GM19397 (cell line): ENCODE data around the gene GH2.

ENCODE experiments used
- ATAC-seq: cut with Tn5 transposase; IDR thresholded peaks from one replicate; pipeline ENCODE4 v1.9.1; 2021; ENCODE audit warnings: mild to moderate bottlenecking, moderate library complexity; ENCODE audit not compliant: unreplicated experiment

The GH2 gene

DNA sequence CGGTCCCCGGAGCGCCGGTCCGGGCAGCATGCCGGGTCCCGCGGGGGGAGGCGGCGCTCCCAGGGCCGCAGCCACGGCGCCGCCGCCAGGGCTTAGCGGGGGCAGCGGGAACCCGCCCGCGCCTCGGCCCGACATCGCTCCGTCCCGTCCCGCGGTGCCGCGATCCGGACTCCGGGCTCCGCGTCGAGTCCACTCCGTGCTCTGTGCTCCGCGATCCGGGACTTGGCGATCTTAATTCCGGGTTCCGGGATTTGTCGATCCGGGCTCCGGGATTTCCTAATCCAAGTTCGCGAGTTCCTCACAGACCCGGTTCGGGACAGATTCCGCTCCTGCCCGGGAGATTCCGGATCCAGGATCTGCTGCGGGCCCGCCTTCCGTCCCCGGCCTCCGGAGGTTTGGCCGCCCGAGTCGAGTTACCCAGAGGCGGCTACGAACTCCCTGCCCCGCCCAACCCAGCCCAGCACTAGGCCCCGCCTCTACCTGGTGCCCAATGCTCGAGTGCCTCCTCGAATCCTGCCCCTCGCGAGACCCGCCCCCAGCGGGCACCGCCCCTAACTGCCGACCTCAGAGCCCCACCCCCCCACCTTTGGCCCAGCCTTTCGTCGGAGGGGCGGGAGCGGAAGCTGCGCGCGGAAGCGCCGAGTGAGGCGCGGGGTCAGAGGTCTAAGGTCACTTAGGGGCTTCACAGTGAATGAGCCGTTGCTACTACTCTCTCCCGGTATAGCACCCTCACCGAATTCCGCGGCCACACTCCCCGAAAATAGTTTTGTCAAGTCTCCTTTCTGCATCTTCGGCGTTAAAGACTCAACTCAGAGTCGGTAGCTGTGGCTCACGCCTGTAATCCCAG is 39.0 kb downstream of the GH2 start, which contains the start of gene SMARCD2:
TSS of gene SMARCD2 (minus strand) at position 146 of the 847 bp plus-strand sequence. CDS start at position 135, 11 bp downstream.
- peak; percentile 72 for ATAC-seq

DNA sequence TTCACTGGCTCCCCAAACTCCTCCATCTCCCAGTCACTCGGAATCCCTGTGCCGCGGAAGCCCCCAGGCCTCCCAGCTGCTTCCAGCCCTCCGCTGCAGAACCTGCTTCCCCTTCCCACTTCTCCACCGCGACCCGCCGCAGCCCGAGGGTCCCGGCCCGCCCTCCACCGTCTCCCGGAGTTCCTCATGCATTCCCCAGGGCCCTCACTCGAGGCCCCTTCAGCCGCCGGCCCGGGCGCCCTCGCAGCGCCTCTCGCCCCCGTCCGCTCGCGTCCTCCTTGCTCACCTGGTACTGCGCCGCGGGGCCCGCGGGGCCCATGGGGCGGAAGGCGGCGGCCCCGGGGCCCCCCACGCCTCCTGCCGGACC is 39.6 kb downstream of the GH2 start:
- ATAC-seq: peak; percentile 35

DNA sequence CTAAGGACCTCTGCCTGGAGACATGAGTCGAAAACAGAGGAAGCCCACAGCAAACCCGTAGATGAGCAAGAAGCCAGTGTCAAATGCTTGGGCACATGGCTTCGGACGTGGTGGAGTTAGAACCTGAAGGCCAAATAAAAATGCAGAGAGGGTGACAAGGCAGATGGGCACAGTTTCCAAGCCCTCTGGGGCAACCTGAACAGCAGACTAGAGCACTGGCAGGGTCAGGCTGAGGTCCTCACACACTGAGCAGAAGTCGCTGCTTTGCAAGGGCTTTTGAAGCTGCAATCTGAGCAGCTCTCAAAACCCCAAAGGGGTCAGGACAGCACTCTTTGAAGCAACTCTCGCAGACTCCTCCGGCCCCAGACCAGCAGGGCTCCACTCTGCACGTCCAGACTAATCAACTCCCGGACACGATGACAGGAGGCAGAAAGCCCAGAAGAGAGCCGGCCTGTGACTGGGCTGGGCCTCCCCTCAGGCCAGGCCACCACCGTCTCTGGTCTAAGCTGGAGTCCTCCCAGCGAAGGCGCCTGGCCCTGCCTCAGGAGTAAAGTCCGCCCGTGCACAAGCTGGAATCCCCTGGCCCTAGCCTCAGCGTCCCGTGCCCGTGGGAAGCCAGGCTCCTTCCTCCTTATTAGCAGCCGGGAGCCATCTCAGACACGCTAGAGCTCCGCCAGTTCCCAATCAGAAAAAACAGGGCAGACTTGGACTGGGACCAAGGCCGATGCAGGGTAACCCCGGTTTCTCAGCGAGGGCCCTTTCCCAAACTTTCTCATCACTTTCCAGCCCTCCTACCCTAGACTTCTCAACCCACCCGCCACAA is 40.2 kb downstream of the GH2 start:
- no peak for ATAC-seq

DNA sequence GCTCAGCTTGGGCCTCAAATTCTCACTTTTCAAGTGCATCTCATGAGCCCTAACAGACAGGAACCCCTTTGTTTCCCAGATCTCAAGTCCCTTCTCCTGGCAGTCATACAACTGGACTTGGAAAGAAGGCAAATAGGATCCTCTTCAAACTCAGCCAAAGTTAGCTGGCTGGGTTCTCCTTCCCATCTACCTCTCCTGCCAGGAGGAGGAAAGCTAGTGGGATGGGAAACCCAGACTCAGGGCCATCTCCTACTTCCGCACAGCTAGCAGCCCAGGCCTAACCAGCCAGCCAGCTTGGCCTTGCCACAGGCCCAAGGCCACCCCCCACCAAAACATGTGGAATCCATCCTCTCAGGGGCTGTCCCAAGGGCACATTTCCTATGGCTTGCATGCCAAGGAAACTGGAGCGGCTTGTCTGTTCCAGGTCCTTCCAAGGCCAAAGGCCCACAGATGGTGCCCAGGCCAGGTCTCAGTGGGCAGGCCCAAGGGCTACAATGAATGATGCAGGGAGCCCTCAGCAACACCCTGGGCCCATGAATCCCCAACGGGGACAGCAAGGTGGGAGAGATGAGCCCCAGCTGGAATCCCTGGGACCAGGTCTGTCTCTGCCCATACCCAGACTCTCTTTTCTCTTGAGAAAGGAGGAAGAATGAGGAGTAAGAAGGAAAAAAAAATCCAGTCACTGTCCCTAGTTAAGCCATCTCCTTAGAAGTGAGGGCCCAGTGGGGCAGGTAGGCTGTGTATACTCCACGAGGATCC is 41.0 kb downstream of the GH2 start:
- no peak for ATAC-seq

DNA sequence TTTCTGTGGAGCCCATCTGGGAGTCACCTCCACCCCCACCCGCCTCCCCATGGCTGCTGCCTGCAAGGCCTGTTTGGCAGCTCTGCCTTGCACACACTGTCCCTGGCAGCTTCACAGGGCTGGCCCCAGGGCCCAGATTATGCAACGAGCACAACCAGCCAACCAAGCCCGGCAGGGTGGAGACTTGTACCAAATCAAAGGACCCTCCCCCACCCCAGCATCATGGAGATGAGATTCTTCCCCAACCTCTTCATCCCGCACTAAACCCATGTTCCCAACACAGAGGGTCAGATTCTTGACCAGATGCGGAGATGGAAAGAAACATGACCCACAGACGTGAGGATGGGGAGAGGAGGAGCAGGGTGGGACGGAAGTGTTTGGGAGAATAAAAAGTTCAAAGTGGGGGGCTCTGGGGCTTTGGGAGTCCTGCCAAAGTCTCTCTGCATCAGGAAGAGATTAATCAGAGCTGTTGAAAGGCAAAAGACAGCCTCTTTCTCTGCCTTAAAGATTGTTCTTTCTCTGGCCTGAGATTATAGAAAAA is 43.0 kb downstream of the GH2 start:
- no peak for ATAC-seq

DNA sequence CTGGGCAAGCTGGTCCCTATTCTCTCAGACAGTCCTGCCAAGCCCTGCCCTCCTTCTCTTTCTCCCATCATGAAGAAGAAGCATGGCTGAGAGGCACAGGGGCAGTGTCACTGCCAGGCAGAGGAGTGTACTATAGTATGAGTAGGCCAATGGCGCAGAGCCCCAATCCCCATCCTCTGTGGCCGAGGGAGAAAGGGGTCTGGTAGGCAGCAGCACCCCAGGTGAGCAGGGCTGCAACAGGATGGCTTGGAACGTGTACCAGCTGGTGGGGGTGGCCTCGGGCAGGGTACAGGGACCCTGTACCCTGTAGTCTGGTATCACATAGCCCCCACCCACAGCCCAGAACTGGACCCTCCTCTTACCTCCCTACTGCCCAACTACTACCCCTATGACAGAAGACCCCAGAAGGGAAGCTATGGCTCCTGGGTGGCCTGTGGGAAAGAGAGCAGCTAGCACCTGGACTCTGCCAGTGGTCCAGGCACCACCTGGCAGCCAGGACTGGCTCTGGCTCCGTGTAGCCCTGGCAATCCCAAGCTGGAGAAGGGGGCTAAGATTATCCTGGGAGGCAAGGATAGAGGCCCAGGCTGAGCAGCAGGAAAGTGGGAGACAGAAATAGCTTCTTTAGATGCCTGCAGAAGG is 43.7 kb downstream of the GH2 start:
- ATAC-seq: no peak

DNA sequence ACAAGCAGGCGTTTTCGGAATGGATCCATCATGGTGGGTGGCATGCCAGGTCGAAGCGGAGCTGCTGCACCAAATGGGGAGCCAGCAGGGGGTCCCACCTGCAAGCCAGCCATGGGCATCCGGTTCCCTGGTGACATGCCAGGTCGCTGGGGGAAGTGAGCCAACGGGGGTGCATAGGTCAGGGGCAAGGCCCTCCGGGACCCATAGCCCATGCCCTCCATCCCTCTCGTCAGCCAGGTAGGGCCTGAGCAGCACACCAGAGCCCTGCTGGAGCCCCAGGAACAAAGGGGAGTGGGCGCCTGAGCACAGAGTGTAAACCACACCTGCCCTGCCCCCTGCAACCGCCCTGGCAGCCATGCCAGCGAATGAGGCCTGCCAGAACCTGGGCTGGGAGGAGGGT is 44.3 kb downstream of the GH2 start:
- ATAC-seq: no peak

DNA sequence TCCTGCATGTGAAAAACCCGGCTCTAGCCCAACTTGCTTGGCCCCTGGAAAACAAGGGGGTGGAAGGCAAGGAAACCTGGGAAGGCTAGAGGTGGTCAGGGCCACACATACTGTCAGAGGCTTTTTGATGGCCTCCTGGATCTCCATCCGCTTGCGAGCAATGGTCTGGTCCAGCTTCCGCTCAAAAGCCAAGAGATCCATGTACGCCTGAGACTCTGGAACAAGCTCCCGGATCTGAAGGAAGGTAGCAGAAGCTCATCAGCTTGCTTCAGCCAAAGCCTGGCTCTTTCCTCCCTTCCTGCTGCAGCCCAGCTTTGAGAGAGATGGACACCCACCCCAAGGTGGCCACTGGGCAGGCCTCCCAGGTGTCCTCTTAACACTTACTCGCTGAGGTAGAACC is 44.9 kb downstream of the GH2 start:
- no peak for ATAC-seq

DNA sequence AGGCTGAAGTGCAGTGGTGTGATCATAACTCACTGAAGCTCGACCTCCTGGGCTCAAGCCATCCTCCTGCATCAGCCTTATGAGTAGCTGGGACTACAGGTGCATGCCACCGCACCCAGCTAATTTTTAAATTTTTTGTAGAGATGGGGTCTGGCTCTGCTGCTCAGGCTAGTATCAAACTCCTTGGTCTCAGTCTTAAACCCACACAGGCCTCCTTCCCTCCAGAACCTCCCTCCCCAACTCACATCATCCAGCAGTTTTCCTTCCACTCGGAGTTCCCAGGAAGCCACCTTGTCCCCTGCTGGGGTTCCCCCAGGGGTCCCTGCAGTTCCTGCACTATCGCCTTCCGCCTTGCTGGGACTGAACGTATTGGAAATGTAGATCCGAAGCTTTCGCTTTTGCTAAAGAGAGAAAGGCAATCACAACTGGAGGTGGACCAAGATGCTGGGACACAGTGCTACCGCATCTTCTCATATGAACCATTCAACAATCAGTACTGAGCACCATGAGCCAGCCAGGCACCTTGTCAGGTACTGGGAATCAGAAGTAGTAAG is 46.5 kb downstream of the GH2 start:
- no peak for ATAC-seq

DNA sequence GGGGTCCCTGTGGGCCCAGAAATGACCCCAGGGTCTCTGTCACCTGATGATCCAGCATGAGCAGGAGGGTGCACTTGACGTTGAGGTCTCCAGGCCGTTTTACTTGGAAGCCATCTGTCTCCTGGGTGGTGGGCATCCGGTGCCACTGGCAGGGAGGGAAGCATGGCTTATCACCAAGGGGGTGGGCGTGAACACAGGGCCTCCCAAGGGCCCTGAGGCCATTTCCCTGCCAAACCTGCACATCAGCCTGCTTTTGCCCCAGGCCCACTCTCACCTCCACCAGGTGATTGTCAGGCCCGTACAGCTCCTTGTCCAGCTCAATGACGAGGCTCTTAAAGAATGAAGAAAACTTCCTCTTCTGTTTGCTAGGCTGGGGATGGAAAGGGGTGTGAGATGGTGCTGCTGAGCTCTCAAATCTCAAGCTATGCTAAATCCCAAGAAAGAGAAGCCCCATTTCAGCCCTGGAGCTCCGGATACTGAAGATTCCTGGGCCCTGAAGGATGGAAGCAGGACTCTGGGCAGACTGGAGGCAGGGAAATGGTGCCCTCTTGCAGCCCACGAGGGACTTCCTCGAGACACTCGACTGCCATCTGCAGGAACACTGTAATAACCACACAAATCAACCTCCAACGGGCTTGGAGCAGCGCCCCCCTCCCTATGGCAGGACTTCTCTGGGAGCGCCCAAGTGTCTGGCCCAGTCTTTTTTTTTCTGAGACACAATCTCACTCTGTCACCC is 47.1 kb downstream of the GH2 start:
- no peak for ATAC-seq

DNA sequence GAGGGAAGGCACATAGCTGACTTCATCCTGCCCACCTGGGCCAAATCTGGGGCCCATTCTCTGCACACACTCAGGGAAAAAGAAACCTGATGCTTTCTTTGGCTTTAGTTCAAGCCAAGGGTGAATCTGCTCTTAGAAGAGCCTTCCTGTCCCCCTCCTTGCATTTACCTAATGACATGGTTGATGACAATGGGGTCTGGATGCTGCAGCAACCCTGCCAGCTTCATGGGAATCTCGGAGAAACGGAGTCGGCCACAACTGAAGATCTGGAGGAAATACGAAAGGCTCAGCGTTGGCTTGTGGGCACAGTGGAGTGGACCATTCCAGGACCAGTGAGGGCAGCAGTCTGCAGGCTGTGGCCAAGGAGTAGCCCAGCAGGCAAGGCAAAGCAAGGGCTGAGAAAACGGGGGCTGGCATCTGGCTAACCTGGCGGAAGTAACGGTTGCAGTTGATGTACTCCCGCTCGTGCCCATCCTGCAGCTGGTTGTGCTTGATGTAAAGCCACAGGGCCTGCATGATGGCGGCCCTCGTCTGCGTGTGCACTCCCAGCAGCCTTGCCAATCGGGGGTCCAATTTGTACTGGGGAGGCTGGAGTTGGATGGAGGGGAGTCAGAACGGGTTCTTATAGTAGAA is 47.9 kb downstream of the GH2 start:
- no peak for ATAC-seq

DNA sequence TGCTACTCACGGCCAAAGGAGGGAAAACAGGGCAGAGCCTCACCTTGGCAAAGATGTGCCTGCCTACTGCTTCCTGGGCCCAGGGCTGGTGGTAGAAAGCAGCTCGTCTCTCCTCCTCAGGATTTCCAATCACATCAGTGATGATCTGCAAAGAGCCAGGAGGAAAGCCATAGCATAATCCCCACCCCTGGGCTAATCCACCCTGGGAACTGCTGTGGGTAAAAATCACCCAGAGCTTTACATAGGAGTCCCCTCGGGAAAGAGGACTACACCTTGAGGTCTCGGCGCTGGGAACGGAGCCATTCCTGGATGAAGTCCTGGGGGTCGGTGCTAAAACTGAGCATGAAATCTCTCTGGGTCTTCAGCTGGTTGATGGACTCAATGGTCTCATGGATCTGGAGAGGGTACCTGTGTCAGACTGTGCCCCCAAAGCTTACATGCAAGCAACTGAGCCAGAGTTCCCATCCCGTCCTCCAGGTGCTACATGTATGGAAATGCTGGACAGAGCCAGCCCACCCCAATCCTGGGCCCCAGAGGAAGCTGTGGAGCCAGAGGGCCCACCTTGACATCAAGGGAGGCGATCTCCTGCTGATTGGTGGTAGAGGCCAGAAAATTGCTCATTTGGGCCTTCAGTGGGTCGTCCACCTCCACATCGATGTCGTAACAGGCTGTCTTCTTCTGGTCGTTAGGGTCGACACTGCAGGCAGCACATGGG is 48.6 kb downstream of the GH2 start:
- no peak for ATAC-seq

DNA sequence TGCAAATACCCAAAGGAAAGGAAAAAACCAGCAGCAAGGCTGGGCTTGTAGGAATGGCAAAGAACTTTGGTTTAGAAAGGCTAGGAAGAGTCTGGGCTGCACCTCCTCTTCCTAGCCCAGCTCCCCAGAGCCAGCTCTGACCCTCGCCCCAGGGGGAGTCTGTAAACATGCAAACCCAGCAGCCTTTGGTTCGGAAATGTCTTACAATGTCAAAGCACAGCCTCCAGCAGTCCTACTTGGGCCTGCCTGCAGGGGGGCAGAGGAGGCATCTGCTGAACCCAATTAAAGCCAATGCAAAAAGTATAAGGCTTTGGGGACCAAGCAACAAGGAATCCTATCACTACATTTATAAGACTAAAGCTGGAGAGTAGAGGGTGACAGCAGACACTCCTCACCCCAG is 49.3 kb downstream of the GH2 start:
- no peak for ATAC-seq

DNA sequence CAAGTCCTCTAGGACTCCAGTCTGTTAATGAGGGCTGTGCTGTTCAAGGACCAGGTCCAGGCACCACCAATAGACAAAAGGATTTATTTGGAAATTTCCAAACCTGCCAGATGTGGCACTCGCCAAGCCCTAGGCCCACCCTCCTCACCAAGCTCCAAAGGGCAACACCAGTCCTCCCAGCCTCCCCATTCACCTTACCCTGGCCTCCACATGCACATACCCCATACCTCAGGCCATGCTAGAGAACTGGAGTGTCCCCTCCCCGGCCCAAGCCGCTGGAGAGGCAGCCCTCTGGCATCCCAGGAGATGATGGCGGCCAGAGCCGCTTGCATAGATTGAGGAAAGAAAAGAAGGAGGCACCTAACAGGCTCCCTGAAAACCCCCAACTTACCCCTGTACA is 49.7 kb downstream of the GH2 start:
- no peak for ATAC-seq

DNA sequence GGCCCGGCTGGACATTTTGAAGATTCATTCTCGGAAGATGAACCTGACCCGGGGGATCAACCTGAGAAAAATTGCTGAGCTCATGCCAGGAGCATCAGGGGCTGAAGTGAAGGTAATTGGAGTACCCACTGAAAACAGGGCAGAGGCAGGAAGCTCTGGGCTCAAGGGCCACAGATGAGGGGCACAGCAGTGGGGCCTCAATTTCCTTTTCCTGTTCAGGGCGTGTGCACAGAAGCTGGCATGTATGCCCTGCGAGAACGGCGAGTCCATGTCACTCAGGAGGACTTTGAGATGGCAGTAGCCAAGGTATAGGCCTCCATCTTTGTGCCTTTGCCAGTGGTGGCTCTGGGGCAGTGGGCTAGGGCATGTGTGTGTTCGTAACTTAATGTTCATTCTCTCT is 50.2 kb downstream of the GH2 start:
- no peak for ATAC-seq

DNA sequence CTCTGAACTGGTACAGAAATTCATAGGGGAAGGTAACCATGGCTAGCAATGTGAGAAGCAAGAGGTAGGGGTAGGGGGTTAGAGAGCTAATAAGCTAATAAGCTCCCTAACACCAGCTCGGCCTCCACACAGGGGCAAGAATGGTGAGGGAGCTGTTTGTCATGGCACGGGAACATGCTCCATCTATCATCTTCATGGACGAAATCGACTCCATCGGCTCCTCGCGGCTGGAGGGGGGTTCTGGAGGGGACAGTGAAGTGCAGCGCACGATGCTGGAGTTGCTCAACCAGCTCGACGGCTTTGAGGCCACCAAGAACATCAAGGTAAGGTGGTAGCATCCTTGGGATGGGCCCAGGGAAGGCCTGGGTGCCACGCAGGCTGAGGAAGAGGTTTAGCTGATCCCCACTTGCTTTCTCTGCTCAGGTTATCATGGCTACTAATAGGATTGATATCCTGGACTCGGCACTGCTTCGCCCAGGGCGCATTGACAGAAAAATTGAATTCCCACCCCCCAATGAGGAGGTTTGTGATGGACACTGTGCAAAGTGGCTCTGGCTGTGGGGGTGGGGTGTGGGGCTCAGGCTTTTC is 50.7 kb downstream of the GH2 start:
- no peak for ATAC-seq

DNA sequence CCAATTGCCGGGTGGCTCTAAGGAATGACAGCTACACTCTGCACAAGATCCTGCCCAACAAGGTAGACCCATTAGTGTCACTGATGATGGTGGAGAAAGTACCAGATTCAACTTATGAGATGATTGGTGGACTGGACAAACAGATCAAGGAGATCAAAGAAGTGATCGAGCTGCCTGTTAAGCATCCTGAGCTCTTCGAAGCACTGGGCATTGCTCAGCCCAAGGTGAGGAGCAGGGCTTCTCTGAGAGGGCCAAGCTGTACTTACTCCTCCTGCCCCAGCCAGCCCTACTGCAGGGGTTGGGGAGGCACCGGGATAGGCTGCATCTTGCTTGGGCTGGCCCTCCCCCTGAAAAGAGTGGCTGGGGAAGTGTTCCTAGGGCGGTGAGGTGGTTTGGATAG is 51.5 kb downstream of the GH2 start:
- no peak for ATAC-seq
